Upper lobe of right lung (tissue), 1 donor: Measurements from ENCODE around the gene OR10V1. TPM values are rescaled to one million over a fixed set of nuclear protein-coding genes. Genes with fewer than 3 reads are reported as not detected.
A peak's percentile ranks its signal among the peaks of the same experiment; 100 is the strongest.

ENCODE experiments used
- ATAC-seq: fragments of 200-7000 bp; cut with Tn5 transposase; one replicate; pipeline ENCODE4 v1.9.1; 2020; ENCODE audit warnings: mild to moderate bottlenecking, moderate library complexity
- DNase-seq: peaks from one replicate; pipeline ENCODE4 v3.0.0-alpha.2; 2020
- H3K27ac ChIP-seq: fragments of 200-600 bp; one replicate; pipeline ENCODE4 v1.8.0; 2022
- H3K27me3 ChIP-seq: fragments of 200-600 bp; one replicate; pipeline ENCODE4 v1.8.0; 2022; ENCODE audit warnings: mild to moderate bottlenecking
- H3K36me3 ChIP-seq: fragments of 200-600 bp; one replicate; pipeline ENCODE4 v1.8.0; 2022
- H3K4me1 ChIP-seq: fragments of 200-600 bp; one replicate; pipeline ENCODE4 v1.8.0; 2022
- H3K4me3 ChIP-seq: fragments of 200-600 bp; one replicate; pipeline ENCODE4 v1.8.0; 2022; ENCODE audit warnings: mild to moderate bottlenecking
- H3K9me3 ChIP-seq: fragments of 200-600 bp; one replicate; pipeline ENCODE4 v1.8.0; 2022
- CTCF ChIP-seq: fragments of 200-600 bp; IDR thresholded peaks from one replicate; pipeline ENCODE4 v1.8.0; 2022; ENCODE audit warnings: antibody characterized with exemption
- intact Hi-C: fragments of 100-400 bp; cut with DNase I; formaldehyde crosslinking; loops from one replicate; pipeline ENCODE4 v1.11.0; 2022
- total RNA-seq: library from RNA; stranded (reverse); fragmentation: NEBNext Ultra II Directional; extraction: Animal tissue kit (Norgen Biotek cat#: 25700); gene quantifications from one replicate; pipeline ENCODE4 v1.2.1, GENCODE V29; 2021
- donor health status: DM: no; HTN: yes; CAD: no; lungs with severe emphysema.

Gene OR10V1
- total RNA-seq, 1 donor from 2014 or later = not detected

- ATAC-seq = no peak
- no peaks in the 10 kb centered on the region for H3K4me1 ChIP-seq
- no peaks in the 10 kb centered on the region for H3K27me3 ChIP-seq
- no peaks in the 10 kb centered on the region for H3K9me3 ChIP-seq
- TF ChIP-seq CTCF = no peak
- no peak for DNase-seq
- no peak overlapping the region for H3K27ac ChIP-seq
- no peak overlapping the region for H3K4me3 ChIP-seq
- intact Hi-C loops = no loop called here
- H3K36me3 ChIP-seq = no peaks in the 10 kb centered on the region
These were observed 37.4 kb downstream of the OR10V1 start for GRCh38 chr11:59676205-59676604.

GRCh38 chr11:59674291-59674690 is 39.4 kb downstream of the OR10V1 start:
- no peaks in the 10 kb centered on the region for H3K9me3 ChIP-seq
- no peak overlapping the region for H3K27ac ChIP-seq
- ATAC-seq = no peak
- peaks cover 11% of the 10 kb centered on the region for H3K4me1 ChIP-seq
- intact Hi-C loops = no loop called here
- H3K36me3 ChIP-seq = no peaks in the 10 kb centered on the region
- no peaks in the 10 kb centered on the region for H3K27me3 ChIP-seq
- no peak overlapping the region for H3K4me3 ChIP-seq
- DNase-seq = no peak
- no peak for TF ChIP-seq CTCF

- Histone ChIP-seq H3K27ac (no peak overlapping the region), H3K4me3 (no peak overlapping the region), H3K9me3 (no peaks in the 10 kb centered on the region), H3K27me3 (no peaks in the 10 kb centered on the region), H3K4me1 (peaks cover 11% of the 10 kb centered on the region), H3K36me3 (no peaks in the 10 kb centered on the region)
- intact Hi-C loops = no loop called here
- ATAC-seq = no peak
- TF ChIP-seq CTCF = no peak
- no peak for DNase-seq
These were observed 40.4 kb downstream of the OR10V1 start for GRCh38 chr11:59673291-59673690.

- Histone ChIP-seq H3K9me3 (no peaks in the 10 kb centered on the region), H3K4me3 (no peak overlapping the region), H3K27me3 (no peaks in the 10 kb centered on the region), H3K36me3 (peaks cover 3% of the 10 kb centered on the region), H3K4me1 (peaks cover 27% of the 10 kb centered on the region), H3K27ac (no peak overlapping the region)
- DNase-seq (no peak), ATAC-seq (no peak)
- intact Hi-C loops = no loop called here
- TF ChIP-seq CTCF = no peak
These were observed 42.2 kb downstream of the OR10V1 start for GRCh38 chr11:59671471-59671870.

- DNase-seq (no peak), ATAC-seq (peak; percentile 25)
- Histone ChIP-seq H3K4me1 (peaks cover 30% of the 10 kb centered on the region), H3K27me3 (no peaks in the 10 kb centered on the region), H3K27ac (peak overlapping the region; percentile 98), H3K4me3 (peak overlapping the region; percentile 85), H3K9me3 (no peaks in the 10 kb centered on the region), H3K36me3 (peaks cover 22% of the 10 kb centered on the region)
- intact Hi-C loops = no loop called here
- no peak for TF ChIP-seq CTCF
These were observed 44.0 kb downstream of the OR10V1 start for GRCh38 chr11:59669611-59670009.

- ATAC-seq (peak; percentile 96), DNase-seq (peak; percentile 100)
- no peak for TF ChIP-seq CTCF
- Histone ChIP-seq H3K4me1 (peaks cover 34% of the 10 kb centered on the region), H3K36me3 (peaks cover 27% of the 10 kb centered on the region), H3K27me3 (no peaks in the 10 kb centered on the region), H3K9me3 (no peaks in the 10 kb centered on the region), H3K27ac (peak within 1 kb of the TSS; percentile 98), H3K4me3 (peak within 1 kb of the TSS; percentile 85)
- intact Hi-C loops = no loop called here
These were observed 44.6 kb downstream of the OR10V1 start, which contains the start of gene PATL1 for GRCh38 chr11:59668950-59669610. TSS of gene PATL1 (minus strand) at chr11:59669037. CDS start at chr11:59668895, 142 bp downstream.
